Naive B cell (primary cell): Measurements from ENCODE around the gene CHAT. TPM values are rescaled to one million over a fixed set of nuclear protein-coding genes. Genes with fewer than 3 reads are reported as not detected.
A peak's percentile ranks its signal among the peaks of the same experiment; 100 is the strongest.

Experiments
- ATAC-seq, 2 donors: fragments of 150-1000 bp; cut with Tn5 transposase; 2 replicates each; pipeline ENCODE4 v1.10.0; 2021; ENCODE audit warnings: low read depth in 2 of 2, mild to moderate bottlenecking in 2 of 2, moderate library complexity in 2 of 2
- DNase-seq: peaks from one replicate; pipeline ENCODE4 v3.0.0; 2022
- H3K27ac Mint-ChIP-seq, 6 donors: one replicate each; pipeline ENCODE4 v1.8.0; 2020 to 2022; ENCODE audit warnings: mild to moderate bottlenecking in 6 of 6, mixed read lengths in 6 of 6, moderate library complexity in 5 of 6, inconsistent platforms in 2 of 6
- H3K27me3 Mint-ChIP-seq, 3 donors: one replicate each; pipeline ENCODE4 v1.8.0; 2021 to 2022; ENCODE audit warnings: mixed read lengths in 3 of 3, mild to moderate bottlenecking in 1 of 3
- H3K36me3 Mint-ChIP-seq, 2 donors: one replicate each; pipeline ENCODE4 v1.8.0; 2020 to 2022; ENCODE audit warnings: mixed read lengths in 2 of 2, inconsistent platforms in 1 of 2, mild to moderate bottlenecking in 1 of 2
- H3K4me1 Mint-ChIP-seq, 3 donors: one replicate each; pipeline ENCODE4 v1.8.0; 2020 to 2022; ENCODE audit warnings: mixed read lengths in 3 of 3, inconsistent platforms in 1 of 3, mild to moderate bottlenecking in 1 of 3, moderate library complexity in 1 of 3
- H3K4me3 Mint-ChIP-seq, 8 donors: one replicate each; pipeline ENCODE4 v1.8.0; 2020 to 2022; ENCODE audit warnings: mild to moderate bottlenecking in 8 of 8, mixed read lengths in 8 of 8, moderate library complexity in 8 of 8, inconsistent platforms in 2 of 8
- H3K9me3 Mint-ChIP-seq, 7 donors: one replicate each; pipeline ENCODE4 v1.8.0; 2020 to 2022; ENCODE audit warnings: mixed read lengths in 7 of 7, mild to moderate bottlenecking in 5 of 7, inconsistent platforms in 2 of 7, moderate library complexity in 1 of 7
- polyA plus RNA-seq, 6 donors: library from polyadenylated mRNA; unstranded; fragments of 300-500 nt; fragmentation: Illumina TruSeq; gene quantifications; one replicate each; pipeline ENCODE4 v1.2.3, GENCODE V29; 2021; ENCODE audit warnings: low read depth in 6 of 6

Gene CHAT
- polyA plus RNA-seq, 6 donors from 2014 or later, result not detected

DNA sequence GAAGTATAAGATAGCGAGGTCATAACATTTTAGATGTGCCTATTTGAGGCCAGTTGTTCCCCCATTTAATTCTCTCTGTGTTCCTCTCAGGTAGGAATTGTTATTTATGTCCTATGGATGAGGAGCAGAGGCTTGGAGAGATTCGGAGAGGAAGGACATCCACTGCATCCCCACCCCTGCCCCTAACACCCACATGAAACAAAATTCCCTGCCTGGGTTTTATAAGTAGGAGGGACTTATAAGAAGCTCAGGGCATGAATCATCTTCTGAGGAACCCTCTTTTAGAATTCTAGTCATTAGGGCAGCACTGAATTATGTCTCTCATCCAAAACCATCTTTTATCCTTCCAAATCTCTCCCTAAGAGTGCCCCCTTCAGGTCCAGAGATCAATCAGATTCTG, 5.0 kb downstream of the CHAT start:
- H3K4me1 Mint-ChIP-seq, result peaks cover 1 to 10% (median 2%) of the 10 kb centered on the region in 3 donors
- no peak overlapping the region for H3K27ac Mint-ChIP-seq
- ATAC-seq (no peak), DNase-seq (no peak)
- H3K36me3 Mint-ChIP-seq, result no peaks in the 10 kb centered on the region
- no peak overlapping the region for H3K4me3 Mint-ChIP-seq
- peaks cover 41 to 86% (median 69%) of the 10 kb centered on the region in 3 donors for H3K27me3 Mint-ChIP-seq
- peaks cover 0 to 2% (median 0%) of the 10 kb centered on the region in 7 donors for H3K9me3 Mint-ChIP-seq

DNA sequence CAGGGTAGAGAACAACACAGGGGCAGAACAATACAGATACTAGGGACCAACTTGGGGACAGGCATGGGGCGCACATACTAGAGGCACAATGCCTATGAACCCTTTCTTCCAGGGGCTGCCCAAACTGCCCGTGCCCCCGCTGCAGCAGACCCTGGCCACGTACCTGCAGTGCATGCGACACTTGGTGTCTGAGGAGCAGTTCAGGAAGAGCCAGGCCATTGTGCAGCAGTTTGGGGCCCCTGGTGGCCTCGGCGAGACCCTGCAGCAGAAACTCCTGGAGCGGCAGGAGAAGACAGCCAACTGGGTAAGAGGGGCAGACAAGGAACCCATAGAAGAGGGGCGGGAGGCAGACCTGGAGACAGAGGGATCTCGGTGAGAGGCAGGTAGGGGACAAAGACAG, 5.8 kb downstream of the CHAT start:
- no peak for ATAC-seq
- H3K27me3 Mint-ChIP-seq, result peaks cover 42 to 87% (median 67%) of the 10 kb centered on the region in 3 donors
- peaks cover 0 to 5% (median 0%) of the 10 kb centered on the region in 3 donors for H3K4me1 Mint-ChIP-seq
- H3K9me3 Mint-ChIP-seq, result peaks cover 0 to 3% (median 0%) of the 10 kb centered on the region in 7 donors
- H3K27ac Mint-ChIP-seq, result no peak overlapping the region
- no peak for DNase-seq
- no peaks in the 10 kb centered on the region for H3K36me3 Mint-ChIP-seq
- H3K4me3 Mint-ChIP-seq, result no peak overlapping the region

DNA sequence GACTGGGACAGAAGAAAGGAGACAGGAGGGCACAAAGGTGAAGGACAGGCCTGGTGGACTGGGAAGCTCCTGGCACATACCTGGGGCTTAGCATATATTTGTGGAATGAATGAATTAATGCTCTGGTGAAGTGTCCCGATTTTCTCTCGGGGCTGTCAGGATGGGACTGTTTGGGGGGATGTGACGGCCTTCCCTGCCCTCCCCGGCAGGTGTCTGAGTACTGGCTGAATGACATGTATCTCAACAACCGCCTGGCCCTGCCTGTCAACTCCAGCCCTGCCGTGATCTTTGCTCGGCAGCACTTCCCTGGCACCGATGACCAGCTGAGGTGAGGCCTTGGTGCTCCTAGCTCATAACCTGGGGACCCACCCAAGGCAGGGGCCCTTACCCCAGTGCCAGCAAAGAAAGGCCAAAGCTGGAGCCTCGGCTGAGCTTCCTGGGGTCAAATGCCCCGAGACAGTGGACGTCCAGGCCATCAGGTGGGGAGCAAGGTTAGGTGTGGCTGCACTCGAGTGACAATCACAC, 6.5 kb downstream of the CHAT start:
- H3K36me3 Mint-ChIP-seq, result no peaks in the 10 kb centered on the region
- peaks cover 42 to 86% (median 62%) of the 10 kb centered on the region in 3 donors for H3K27me3 Mint-ChIP-seq
- ATAC-seq (no peak), DNase-seq (no peak)
- peaks cover 0 to 3% (median 0%) of the 10 kb centered on the region in 3 donors for H3K4me1 Mint-ChIP-seq
- H3K4me3 Mint-ChIP-seq, result no peak overlapping the region
- no peak overlapping the region for H3K27ac Mint-ChIP-seq
- H3K9me3 Mint-ChIP-seq, result peaks cover 0 to 7% (median 0%) of the 10 kb centered on the region in 7 donors

DNA sequence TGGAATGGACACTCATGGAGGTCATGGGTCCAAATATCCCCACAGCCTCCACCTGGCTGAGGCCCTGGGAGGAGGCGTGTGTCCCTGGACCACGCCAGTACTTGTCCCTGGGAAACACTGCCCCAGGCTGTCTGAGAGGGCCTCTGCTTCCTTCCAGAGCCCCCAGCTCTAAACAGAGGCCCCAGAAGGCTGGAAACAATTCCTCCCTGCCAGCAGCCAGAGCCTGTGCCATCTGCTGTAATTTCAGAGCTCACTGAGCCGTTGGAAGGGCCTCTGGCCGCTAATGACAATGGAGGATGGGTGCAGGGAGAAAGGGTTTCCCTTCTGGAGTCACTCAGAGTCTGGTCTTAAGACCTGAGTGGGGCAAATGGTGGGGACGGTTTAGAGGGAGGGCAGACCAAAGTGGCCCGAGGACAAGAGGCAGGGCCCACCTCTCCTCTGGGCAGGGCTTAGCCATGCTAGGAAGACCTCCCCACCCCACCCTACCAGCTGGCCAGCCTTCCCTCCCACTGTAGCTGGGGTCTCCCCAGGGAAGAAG, 7.1 kb downstream of the CHAT start:
- H3K4me1 Mint-ChIP-seq, result no peaks in the 10 kb centered on the region
- H3K9me3 Mint-ChIP-seq, result peaks cover 0 to 7% (median 0%) of the 10 kb centered on the region in 7 donors
- DNase-seq (no peak), ATAC-seq (no peak)
- H3K36me3 Mint-ChIP-seq, result no peaks in the 10 kb centered on the region
- H3K27me3 Mint-ChIP-seq, result peaks cover 36 to 81% (median 57%) of the 10 kb centered on the region in 3 donors
- H3K4me3 Mint-ChIP-seq, result no peak overlapping the region
- H3K27ac Mint-ChIP-seq, result no peak overlapping the region

DNA sequence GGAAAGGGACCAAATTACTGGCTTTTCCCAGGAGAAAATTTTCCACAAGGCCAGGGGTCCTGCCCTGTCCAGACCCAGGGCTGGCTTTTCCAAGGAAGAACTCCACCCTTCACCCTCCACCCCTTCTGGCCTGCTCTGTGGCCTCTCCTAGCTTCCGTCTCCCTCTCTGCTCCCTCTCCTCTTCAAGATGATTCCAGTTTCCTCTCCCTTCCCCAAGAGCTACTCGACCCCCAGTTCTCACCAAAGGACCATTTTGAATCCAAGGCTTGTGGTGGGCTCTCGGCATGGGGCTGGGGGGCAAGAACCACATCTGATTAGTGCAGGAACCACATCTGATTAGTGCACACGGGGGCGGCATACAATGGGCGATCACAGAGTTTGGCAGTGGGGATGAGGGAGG, 7.7 kb downstream of the CHAT start:
- Mint-ChIP-seq H3K27me3 (peaks cover 33 to 74% (median 50%) of the 10 kb centered on the region in 3 donors), H3K27ac (no peak overlapping the region)
- no peak for ATAC-seq

DNA sequence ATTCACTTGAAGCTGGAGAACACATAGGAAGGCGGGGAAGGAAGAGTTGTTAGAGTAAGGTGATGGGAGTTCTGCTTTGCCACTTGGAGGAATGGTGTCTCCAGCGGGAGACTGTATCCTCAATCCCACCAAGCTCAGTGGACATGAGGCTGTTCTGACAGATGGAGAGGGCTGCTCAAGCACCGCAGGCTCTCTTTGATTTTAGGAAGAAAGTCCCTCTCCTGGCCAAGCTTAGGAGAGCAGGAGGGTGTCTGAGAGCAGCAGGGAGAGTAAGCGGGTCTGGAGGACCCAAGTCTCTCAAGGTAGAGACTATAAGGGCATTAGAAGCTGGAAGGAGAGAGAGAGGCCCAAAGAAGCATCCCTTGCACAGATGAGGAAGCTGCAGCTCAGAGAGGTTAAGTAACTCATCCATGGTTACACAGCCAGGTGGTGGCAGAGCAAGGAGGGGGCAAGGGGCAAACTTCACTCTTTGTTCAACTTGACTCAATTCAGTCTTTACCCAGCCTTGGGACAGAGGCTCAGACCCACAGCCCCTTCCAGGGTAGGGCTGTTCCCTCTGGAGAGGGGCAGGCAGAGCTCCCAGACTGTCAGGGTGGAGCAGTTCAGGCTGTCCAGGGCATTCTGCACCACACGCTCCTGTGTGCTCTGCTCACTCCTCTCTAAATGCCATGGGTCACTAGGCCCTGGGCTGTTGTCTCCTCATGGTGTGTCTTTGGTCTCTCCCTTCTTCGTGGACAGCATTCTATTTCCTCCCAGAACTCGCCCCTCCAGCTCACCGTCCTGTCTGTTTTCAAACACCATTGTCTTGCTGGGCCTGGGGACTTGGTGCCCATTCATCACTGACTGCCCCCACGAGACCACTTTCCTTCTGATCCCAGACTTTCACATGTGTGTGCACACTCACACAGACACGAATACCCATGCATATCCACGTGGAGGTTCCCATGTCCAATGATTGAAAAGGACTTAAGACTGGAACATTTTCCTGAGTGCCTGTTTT, 8.9 kb downstream of the CHAT start:
- no peak overlapping the region for H3K4me3 Mint-ChIP-seq
- H3K27ac Mint-ChIP-seq, result no peak overlapping the region
- H3K27me3 Mint-ChIP-seq, result peaks cover 37 to 63% (median 43%) of the 10 kb centered on the region in 3 donors
- no peaks in the 10 kb centered on the region for H3K36me3 Mint-ChIP-seq
- no peaks in the 10 kb centered on the region for H3K4me1 Mint-ChIP-seq
- ATAC-seq (no peak), DNase-seq (no peak)
- peaks cover 0 to 7% (median 0%) of the 10 kb centered on the region in 7 donors for H3K9me3 Mint-ChIP-seq

More for the DNA sequence above, 7.7 kb downstream of the CHAT start:
- H3K4me3 Mint-ChIP-seq, result no peak overlapping the region
- no peaks in the 10 kb centered on the region for H3K4me1 Mint-ChIP-seq
- H3K9me3 Mint-ChIP-seq, result peaks cover 0 to 7% (median 0%) of the 10 kb centered on the region in 7 donors
- DNase-seq, result no peak
- H3K36me3 Mint-ChIP-seq, result no peaks in the 10 kb centered on the region

DNA sequence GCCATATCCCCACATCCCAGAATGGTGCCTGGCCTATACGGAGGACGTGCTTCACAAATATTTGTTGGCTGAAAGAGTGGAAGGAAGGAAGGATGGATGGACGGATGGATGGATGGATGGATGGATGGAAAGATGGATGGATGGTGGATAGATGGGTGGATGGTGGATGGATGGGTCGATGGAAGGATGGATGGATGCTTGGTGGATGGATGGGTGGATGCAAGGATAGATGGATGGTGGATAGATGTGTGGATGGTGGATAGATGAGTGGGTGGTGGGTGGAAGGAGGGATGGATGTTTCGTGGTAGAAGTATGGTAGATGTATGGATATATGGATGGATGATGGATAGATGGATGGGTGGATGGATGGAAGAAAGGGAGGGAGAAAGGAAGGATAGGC, 10.8 kb downstream of the CHAT start:
- H3K27ac Mint-ChIP-seq, result no peak overlapping the region
- peaks cover 21 to 44% (median 24%) of the 10 kb centered on the region in 3 donors for H3K27me3 Mint-ChIP-seq
- H3K36me3 Mint-ChIP-seq, result no peaks in the 10 kb centered on the region
- ATAC-seq (no peak), DNase-seq (no peak)
- H3K9me3 Mint-ChIP-seq, result peaks cover 0 to 7% (median 0%) of the 10 kb centered on the region in 7 donors
- no peaks in the 10 kb centered on the region for H3K4me1 Mint-ChIP-seq
- no peak overlapping the region for H3K4me3 Mint-ChIP-seq

DNA sequence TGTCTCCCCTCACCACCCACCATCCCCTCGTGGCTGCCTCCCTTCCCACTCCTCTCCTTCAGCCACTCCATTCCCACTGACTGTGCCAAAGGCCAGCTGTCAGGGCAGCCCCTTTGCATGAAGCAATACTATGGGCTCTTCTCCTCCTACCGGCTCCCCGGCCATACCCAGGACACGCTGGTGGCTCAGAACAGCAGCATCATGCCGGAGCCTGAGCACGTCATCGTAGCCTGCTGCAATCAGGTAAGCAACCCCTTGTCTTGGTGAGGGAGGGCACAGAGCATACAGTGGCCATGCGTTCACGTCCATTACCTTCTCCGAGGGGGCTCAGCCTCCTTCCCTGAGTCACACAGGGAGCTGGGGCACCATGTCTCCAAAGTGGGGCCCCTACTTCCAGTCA, 11.6 kb downstream of the CHAT start:
- H3K27ac Mint-ChIP-seq, result no peak overlapping the region
- H3K27me3 Mint-ChIP-seq, result peaks cover 16 to 36% (median 17%) of the 10 kb centered on the region in 3 donors

DNA sequence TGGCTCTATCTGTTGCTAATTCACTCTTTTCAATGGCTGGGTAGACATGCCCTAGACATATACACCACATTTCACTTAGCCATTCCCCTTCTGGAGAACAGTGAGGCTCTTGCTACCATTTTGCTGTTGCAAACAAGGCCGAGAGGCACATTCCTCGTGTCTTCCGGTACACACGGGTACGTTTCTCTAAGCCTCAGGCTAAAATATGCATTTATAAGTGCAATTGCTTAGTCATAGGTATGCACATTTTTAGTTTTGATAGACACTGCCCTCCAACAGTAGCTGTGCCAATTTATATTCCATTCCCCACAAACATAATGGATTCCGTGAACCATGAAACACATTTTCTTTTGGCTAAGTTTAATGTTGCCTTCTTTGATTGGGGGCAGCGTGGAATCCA, 13.2 kb downstream of the CHAT start:
- Mint-ChIP-seq H3K4me1 (no peaks in the 10 kb centered on the region), H3K36me3 (no peaks in the 10 kb centered on the region), H3K9me3 (peaks cover 0 to 7% (median 0%) of the 10 kb centered on the region in 7 donors), H3K4me3 (no peak overlapping the region), H3K27me3 (peaks cover 16 to 28% (median 17%) of the 10 kb centered on the region in 3 donors), H3K27ac (no peak overlapping the region)
- no peak for ATAC-seq
- no peak for DNase-seq

More for the DNA sequence above, 11.6 kb downstream of the CHAT start:
- peaks cover 0 to 7% (median 0%) of the 10 kb centered on the region in 7 donors for H3K9me3 Mint-ChIP-seq
- no peaks in the 10 kb centered on the region for H3K36me3 Mint-ChIP-seq
- ATAC-seq, result no peak
- no peak overlapping the region for H3K4me3 Mint-ChIP-seq
- no peaks in the 10 kb centered on the region for H3K4me1 Mint-ChIP-seq
- no peak for DNase-seq

DNA sequence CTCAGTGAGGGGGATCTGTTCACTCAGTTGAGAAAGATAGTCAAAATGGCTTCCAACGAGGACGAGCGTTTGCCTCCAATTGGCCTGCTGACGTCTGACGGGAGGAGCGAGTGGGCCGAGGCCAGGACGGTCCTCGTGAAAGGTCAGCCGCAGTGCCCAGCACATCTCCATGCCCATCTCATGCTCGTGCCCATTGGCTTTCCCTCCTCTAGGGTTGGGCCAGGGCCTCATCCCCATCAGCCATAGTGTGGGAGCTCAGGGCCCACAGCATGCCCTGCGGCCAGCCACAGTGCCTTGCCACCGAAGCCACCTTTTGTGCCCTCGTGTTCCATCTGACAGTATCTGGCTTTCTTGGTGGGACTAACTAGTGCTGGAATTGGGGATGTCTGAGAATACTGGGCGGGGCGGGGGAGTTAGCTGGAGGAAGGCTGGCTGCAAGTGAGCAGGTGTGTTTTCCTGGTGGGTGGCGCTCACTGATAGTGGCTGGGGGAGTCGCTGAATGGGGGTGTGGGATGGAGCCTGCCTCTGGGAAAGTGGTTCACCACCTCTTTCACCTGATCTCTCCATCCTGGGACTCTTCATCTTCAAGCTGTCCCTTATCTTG, 13.9 kb downstream of the CHAT start:
- Mint-ChIP-seq H3K9me3 (peaks cover 0 to 7% (median 0%) of the 10 kb centered on the region in 7 donors), H3K4me3 (no peak overlapping the region), H3K27me3 (peaks cover 11 to 22% (median 12%) of the 10 kb centered on the region in 3 donors), H3K27ac (no peak overlapping the region), H3K36me3 (no peaks in the 10 kb centered on the region), H3K4me1 (no peaks in the 10 kb centered on the region)
- DNase-seq (no peak), ATAC-seq (no peak)

DNA sequence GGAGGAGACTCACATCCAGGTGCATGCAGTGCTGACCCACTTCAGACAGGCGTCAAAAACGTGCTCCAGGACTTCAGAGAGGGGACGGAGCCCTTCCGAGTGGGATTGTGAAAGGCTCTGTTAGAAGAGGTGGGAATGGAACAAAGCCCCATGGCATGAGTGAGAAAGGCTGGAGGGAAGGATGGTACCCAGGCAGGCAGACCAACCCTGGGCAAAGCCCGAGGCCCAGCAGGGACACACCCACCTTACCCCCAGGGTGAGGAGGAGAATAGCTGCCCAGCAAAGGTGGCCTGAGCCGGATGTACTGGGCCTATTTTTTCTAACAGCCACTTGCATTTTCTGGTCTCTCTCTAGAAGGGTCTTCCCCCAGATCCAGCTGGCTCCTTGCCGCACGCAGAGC, 14.8 kb downstream of the CHAT start:
- ATAC-seq (no peak), DNase-seq (no peak)
- Mint-ChIP-seq H3K9me3 (peaks cover 0 to 7% (median 0%) of the 10 kb centered on the region in 7 donors), H3K4me3 (no peak overlapping the region), H3K4me1 (no peaks in the 10 kb centered on the region), H3K36me3 (no peaks in the 10 kb centered on the region), H3K27ac (peak overlapping the region in 1 of 6 donors; percentile 48), H3K27me3 (peaks cover 11 to 17% (median 12%) of the 10 kb centered on the region in 3 donors)

DNA sequence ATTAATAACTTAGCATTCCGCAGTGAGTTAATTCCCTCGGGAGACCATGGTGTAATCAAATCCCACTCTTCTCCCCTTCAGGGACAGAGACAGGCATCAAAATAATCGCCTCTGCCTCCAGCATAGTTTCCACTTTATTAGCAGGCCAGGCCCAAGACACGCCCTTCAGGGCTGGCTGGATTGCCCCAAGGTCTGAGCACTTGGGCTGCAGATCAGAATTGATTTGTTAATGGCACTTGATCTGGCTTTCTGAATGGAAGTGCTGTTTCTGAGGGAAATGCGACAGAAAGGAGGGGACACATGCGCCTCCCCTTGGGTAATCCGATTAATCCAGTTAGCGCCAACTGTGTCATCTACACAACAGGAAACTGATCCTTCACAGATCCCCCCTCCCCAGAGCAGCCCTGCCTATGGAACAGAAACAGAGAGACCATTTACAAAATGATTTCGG, 15.6 kb downstream of the CHAT start:
- Mint-ChIP-seq H3K27me3 (peaks cover 9% of the 10 kb centered on the region in 3 donors), H3K4me1 (no peaks in the 10 kb centered on the region), H3K36me3 (no peaks in the 10 kb centered on the region), H3K9me3 (peaks cover 0 to 5% (median 0%) of the 10 kb centered on the region in 7 donors), H3K4me3 (no peak overlapping the region), H3K27ac (no peak overlapping the region)
- ATAC-seq (no peak), DNase-seq (no peak)

DNA sequence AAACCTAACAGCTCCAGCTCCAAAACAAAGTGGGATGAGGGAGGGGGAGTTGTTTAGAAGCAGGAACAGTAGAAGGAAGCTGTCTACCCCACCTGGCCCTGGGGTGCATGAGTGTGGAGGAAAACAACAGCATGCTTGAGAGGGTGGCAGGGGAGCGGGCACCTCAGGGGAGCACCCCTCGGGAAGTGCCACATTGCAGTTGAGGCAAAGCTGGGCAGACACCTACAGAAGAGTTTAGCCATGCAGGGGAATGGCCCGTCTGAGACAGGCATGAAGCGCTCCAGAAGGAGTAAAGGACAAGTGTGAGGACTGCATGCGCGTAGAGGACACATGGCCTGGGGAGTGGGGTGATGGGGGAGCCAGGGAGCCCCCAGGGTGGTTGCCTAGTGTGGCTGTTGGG, 18.1 kb downstream of the CHAT start:
- ATAC-seq, result no peak
- Mint-ChIP-seq H3K36me3 (no peaks in the 10 kb centered on the region), H3K27ac (no peak overlapping the region), H3K4me3 (no peak overlapping the region), H3K4me1 (no peaks in the 10 kb centered on the region), H3K27me3 (peaks cover under 1 to 5% (median 1%) of the 10 kb centered on the region in 3 donors), H3K9me3 (peaks cover 0 to 3% (median 0%) of the 10 kb centered on the region in 7 donors)
- no peak for DNase-seq
